ENCODE results near the gene PLXDC2. TPM values are rescaled to one million over a fixed set of nuclear protein-coding genes. Genes with fewer than 3 reads are reported as not detected.

PLXDC2 gene
- total RNA-seq, 1 experiment from 2014 or later: 0.21 TPM

GRCh38 chr10:20147684-20148083 is 331.5 kb downstream of the PLXDC2 start:
- Histone ChIP-seq H3K9me3 (ENCODE audit: control insufficient read depth, insufficient read depth, low read depth, low read length) (no peaks in the 10 kb centered on the region), H3K4me3 (ENCODE audit: low read depth in 2 of 2, low read length in 2 of 2) (no peak overlapping the region), H3K27ac (ENCODE audit: low read length) (no peak overlapping the region), H3K4me1 (ENCODE audit: control insufficient read depth, insufficient read depth, low read length) (no peaks in the 10 kb centered on the region), H3K36me3 (ENCODE audit: control insufficient read depth, insufficient read depth, low read length) (no peaks in the 10 kb centered on the region), H3K27me3 (ENCODE audit: control insufficient read depth, insufficient read depth, low read length) (no peaks in the 10 kb centered on the region)
- no TSS peak for BruUV-seq (replicated peaks)
- ChIA-PET POLR2A (no interaction called here), CTCF (no interaction called here)
- no peak for DNase-seq (ENCODE audit: low read depth, low spot score)
- intact Hi-C loops (cut with micrococcal nuclease; ENCODE audit: unreplicated experiment): no loop called here
- in situ Hi-C loops (cut with HindIII; ENCODE audit: low pct_unique_long_range_greater_than_20kb, low sequenced_read_pairs): no loop called here
- no peak for ATAC-seq
- no peak for TF ChIP-seq POLR2AphosphoS5 (IDR thresholded peaks at IDR 0.05; ENCODE audit: low read depth, low read length)
- no peak for TF ChIP-seq REST (IDR thresholded peaks at IDR 0.05; ENCODE audit: insufficient read depth in 1 of 2, low read depth in 2 of 2, low read length in 1 of 2)
- no peak for TF ChIP-seq CTCF (IDR thresholded peaks at IDR 0.05)
- TF ChIP-seq SIN3A (IDR thresholded peaks at IDR 0.05; ENCODE audit: borderline replicate concordance, insufficient read depth, low read depth, low read length): no peak
- no peak for TF ChIP-seq TCF7L2 (IDR thresholded peaks at IDR 0.05; ENCODE audit: low read depth, low read length)

GRCh38 chr10:20156511-20156910 is 340.3 kb downstream of the PLXDC2 start:
- intact Hi-C loops (cut with micrococcal nuclease; ENCODE audit: unreplicated experiment): no loop called here
- DNase-seq (ENCODE audit: low read depth, low spot score): no peak
- in situ Hi-C loops (cut with HindIII; ENCODE audit: low pct_unique_long_range_greater_than_20kb, low sequenced_read_pairs): no loop called here
- ATAC-seq: no peak
- H3K9me3 ChIP-seq (ENCODE audit: control insufficient read depth, insufficient read depth, low read depth, low read length): no peaks in the 10 kb centered on the region
- POLR2A ChIA-PET: interaction anchor here (0.6 kb wide), 1 partner anchor 10 kb away, joined by 3 read pairs; no protein-coding TSS in a partner anchor
- H3K36me3 ChIP-seq (ENCODE audit: control insufficient read depth, insufficient read depth, low read length): no peaks in the 10 kb centered on the region
- TF ChIP-seq REST (IDR thresholded peaks at IDR 0.05; ENCODE audit: insufficient read depth in 1 of 2, low read depth in 2 of 2, low read length in 1 of 2) (no peak), CTCF (IDR thresholded peaks at IDR 0.05) (no peak), SIN3A (IDR thresholded peaks at IDR 0.05; ENCODE audit: borderline replicate concordance, insufficient read depth, low read depth, low read length) (no peak), TCF7L2 (IDR thresholded peaks at IDR 0.05; ENCODE audit: low read depth, low read length) (no peak), POLR2AphosphoS5 (IDR thresholded peaks at IDR 0.05; ENCODE audit: low read depth, low read length) (no peak)
- CTCF ChIA-PET: no interaction called here
- no peak overlapping the region for H3K4me3 ChIP-seq (ENCODE audit: low read depth in 2 of 2, low read length in 2 of 2)
- no peaks in the 10 kb centered on the region for H3K27me3 ChIP-seq (ENCODE audit: control insufficient read depth, insufficient read depth, low read length)
- no peak overlapping the region for H3K27ac ChIP-seq (ENCODE audit: low read length)
- H3K4me1 ChIP-seq (ENCODE audit: control insufficient read depth, insufficient read depth, low read length): no peaks in the 10 kb centered on the region
- no TSS peak for BruUV-seq (replicated peaks)

All from Panc1 (cell line).